Neuronal stem cell (in vitro differentiated cells): ENCODE measurements around the gene SLC6A16.
A peak's percentile ranks its signal among the peaks of the same experiment; 100 is the strongest.

Source experiments
- DNase-seq: peaks from one replicate; pipeline ENCODE4 v3.0.0-alpha.2; 2013; ENCODE audit warnings: low spot score
- H2AFZ ChIP-seq: one replicate; pipeline ENCODE4 v1.6.1; 2013; ENCODE audit warnings: mild to moderate bottlenecking, low read length, inconsistent platforms
- H2AK5ac ChIP-seq: 2 replicates; pipeline ENCODE4 v1.6.1; 2013; ENCODE audit warnings: low read depth, mild to moderate bottlenecking, inconsistent platforms, low read length, moderate library complexity, mixed read lengths
- H2BK120ac ChIP-seq: 2 replicates; pipeline ENCODE4 v1.6.1; 2013; ENCODE audit warnings: low read depth, mild to moderate bottlenecking, inconsistent platforms, low read length, moderate library complexity, mixed read lengths
- H2BK12ac ChIP-seq: one replicate; pipeline ENCODE4 v1.6.1; 2013; ENCODE audit warnings: low read length, inconsistent platforms
- H2BK15ac ChIP-seq: 2 replicates; pipeline ENCODE4 v1.6.1; 2013; ENCODE audit warnings: mild to moderate bottlenecking, low read length, inconsistent platforms, mixed read lengths
- H2BK5ac ChIP-seq: one replicate; pipeline ENCODE4 v1.6.1; 2013; ENCODE audit warnings: inconsistent platforms, mild to moderate bottlenecking, low read length, moderate library complexity
- H3K14ac ChIP-seq: one replicate; pipeline ENCODE4 v1.6.1; 2013; ENCODE audit warnings: low read length, inconsistent platforms
- H3K18ac ChIP-seq: 2 replicates; pipeline ENCODE4 v1.6.1; 2013; ENCODE audit warnings: low read length, inconsistent platforms
- H3K23ac ChIP-seq: 2 replicates; pipeline ENCODE4 v1.6.1; 2013; ENCODE audit warnings: low read depth, mild to moderate bottlenecking, mixed read lengths, low read length, inconsistent platforms; ENCODE audit not compliant: poor library complexity
- H3K27ac ChIP-seq: replicated peaks from 3 replicates; pipeline ENCODE4 v1.5.1; 2013; ENCODE audit warnings: low read length, inconsistent platforms
- H3K27me3 ChIP-seq, 3 experiments: 2 replicates each; pipeline ENCODE4 v1.6.1; 2013; ENCODE audit warnings: low read length in 3 of 3, mild to moderate bottlenecking in 2 of 3, inconsistent platforms in 1 of 3, low read depth in 1 of 3, mixed read lengths in 1 of 3, moderate library complexity in 1 of 3; ENCODE audit not compliant: control insufficient read depth in 3 of 3, insufficient read depth in 3 of 3
- H3K36me3 ChIP-seq, 2 donors: replicated peaks in 1 of 2; 2 replicates each; pipeline ENCODE4 v1.6.1; 2013; ENCODE audit warnings: low read length in 2 of 2; ENCODE audit not compliant: control insufficient read depth in 2 of 2, insufficient read depth in 2 of 2
- H3K4ac ChIP-seq: 2 replicates; pipeline ENCODE4 v1.6.1; 2013; ENCODE audit warnings: inconsistent platforms, mild to moderate bottlenecking, low read length, moderate library complexity
- H3K4me1 ChIP-seq, 2 donors: 1 replicate in 1 of 2; 2 replicates in 1 of 2; pipeline ENCODE4 v1.6.1; 2013; ENCODE audit warnings: low read length in 2 of 2, low read depth in 1 of 2; ENCODE audit not compliant: control insufficient read depth in 2 of 2, insufficient read depth in 1 of 2
- H3K4me2 ChIP-seq: one replicate; pipeline ENCODE4 v1.6.1; 2013; ENCODE audit warnings: mild to moderate bottlenecking, low read length, inconsistent platforms; ENCODE audit not compliant: insufficient read depth, poor library complexity, severe bottlenecking
- H3K4me3 ChIP-seq, 2 donors: 2 replicates each; pipeline ENCODE4 v1.5.1; 2013; ENCODE audit warnings: low read length in 2 of 2, mild to moderate bottlenecking in 2 of 2, inconsistent platforms in 1 of 2, moderate library complexity in 1 of 2
- H3K79me1 ChIP-seq: one replicate; pipeline ENCODE4 v1.6.1; 2013; ENCODE audit warnings: low read depth, mild to moderate bottlenecking, inconsistent platforms, low read length, moderate library complexity
- H3K9ac ChIP-seq: one replicate; pipeline ENCODE4 v1.6.1; 2013; ENCODE audit warnings: mild to moderate bottlenecking, low read depth, low read length, inconsistent platforms; ENCODE audit not compliant: poor library complexity
- H3K9me3 ChIP-seq, 2 donors: replicated peaks in 1 of 2; 2 replicates each; pipeline versions ENCODE3 to v1.6.1; 2013; ENCODE audit warnings: low read length in 2 of 2, mild to moderate bottlenecking in 2 of 2, inconsistent platforms in 1 of 2, low read depth in 1 of 2, mixed read lengths in 1 of 2, moderate library complexity in 1 of 2; ENCODE audit not compliant: control insufficient read depth in 2 of 2, insufficient read depth in 1 of 2
- H4K8ac ChIP-seq: one replicate; pipeline ENCODE4 v1.6.1; 2013; ENCODE audit warnings: low read depth, mild to moderate bottlenecking, inconsistent platforms, low read length, moderate library complexity
- H4K91ac ChIP-seq: one replicate; pipeline ENCODE4 v1.6.1; 2013; ENCODE audit warnings: low read length, low read depth, mild to moderate bottlenecking, inconsistent platforms; ENCODE audit not compliant: poor library complexity
- WGBS, 2 donors: extraction: QIAGEN DNeasy Blood & Tissue Kit; methylation state at CpG; one replicate each; pipeline ENCODE4 v1.1.7; 2013; ENCODE audit warnings: missing lambda C conversion rate in 2 of 2, mixed read lengths in 1 of 2; ENCODE audit not compliant: insufficient read length in 2 of 2, insufficient replicate concordance in 1 of 2; ENCODE audit errors: extremely low coverage in 2 of 2; 5-methylcytosine and 5-hydroxymethylcytosine counted together

Gene SLC6A16

DNA sequence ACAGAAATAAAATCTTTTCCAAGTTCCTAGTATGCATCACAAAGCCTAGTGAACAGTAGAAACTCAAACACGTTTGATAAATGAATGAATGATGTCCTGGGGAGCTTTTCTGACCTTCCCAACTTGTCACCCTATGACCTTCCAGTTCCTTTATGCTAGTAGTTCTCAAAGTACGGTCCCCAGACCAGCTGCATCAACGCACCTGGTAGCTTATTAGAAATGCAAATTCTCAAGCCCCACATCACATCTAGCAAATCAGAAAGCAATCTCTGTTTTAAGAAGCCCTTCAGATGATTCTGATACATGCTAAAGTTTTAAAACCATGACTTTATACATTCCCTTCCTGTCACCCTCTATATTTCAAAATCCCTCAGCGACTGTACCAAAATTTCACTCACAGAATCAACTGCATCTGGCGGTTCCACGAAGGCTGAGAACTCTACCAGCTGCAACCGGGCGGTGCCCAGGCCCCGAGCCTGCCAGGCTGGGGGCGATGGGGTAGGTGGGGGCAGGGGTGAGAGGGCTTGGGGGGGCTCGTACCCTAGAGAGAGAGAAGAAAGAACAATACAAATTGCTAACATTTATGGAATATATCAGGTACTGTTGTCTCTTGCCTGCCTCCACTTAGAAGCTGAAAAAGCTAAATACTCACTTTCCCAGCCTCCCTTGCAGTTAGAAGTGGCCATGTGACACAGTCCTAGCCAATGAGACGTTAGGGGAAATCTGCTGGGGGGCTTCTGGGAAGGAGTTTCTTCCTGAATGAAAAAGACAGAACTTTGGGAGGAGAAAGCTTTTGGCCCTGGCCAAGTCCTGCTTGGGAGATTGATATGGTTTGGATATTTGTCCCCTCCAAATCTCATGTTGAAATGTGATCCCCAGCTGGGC is 23.6 kb upstream of the SLC6A16 start:
- Histone ChIP-seq H4K8ac (no peak overlapping the region), H3K14ac (no peak overlapping the region), H3K36me3 (peaks cover 62 to 98% of the 10 kb centered on the region in 2 donors), H3K4me2 (no peak overlapping the region), H3K4ac (no peak overlapping the region), H3K27ac (no peak overlapping the region), H3K18ac (no peak overlapping the region), H2BK12ac (no peak overlapping the region), H2AFZ (no peak overlapping the region), H3K23ac (no peak overlapping the region), H2BK15ac (no peak overlapping the region), H2AK5ac (no peak overlapping the region), H4K91ac (no peak overlapping the region), H3K9me3 (peaks cover 2% of the 10 kb centered on the region in 2 donors), H3K79me1 (peaks cover 9% of the 10 kb centered on the region), H3K9ac (no peak overlapping the region), H3K27me3 (no peaks in the 10 kb centered on the region), H3K4me1 (peaks cover 5% of the 10 kb centered on the region in 2 donors), H3K4me3 (no peak overlapping the region), H2BK5ac (no peak overlapping the region), H2BK120ac (no peak overlapping the region)
- no CpG with 5 or more reads among the region's 12 CpGs for WGBS, 2 donors
- DNase-seq = no peak

DNA sequence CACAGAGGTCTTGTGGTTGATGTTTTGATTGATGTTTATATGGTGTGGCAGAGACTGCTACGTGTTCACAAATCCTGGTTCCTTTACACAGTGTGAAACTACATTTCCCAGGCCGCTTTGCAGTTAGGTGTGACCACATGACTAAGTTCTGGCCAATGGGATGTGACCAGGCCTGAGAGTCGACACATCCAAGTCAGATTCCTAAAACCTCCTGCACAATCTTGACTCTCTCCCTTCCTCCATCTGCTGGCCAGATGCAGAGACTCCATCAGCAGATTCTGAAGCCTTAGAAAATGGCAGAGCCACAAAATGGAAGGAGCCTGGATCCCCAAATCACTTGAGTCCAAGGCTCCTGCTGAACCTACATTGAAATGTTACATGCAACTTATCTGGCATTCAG is 22.8 kb upstream of the SLC6A16 start:
- Histone ChIP-seq H3K4me2 (no peak overlapping the region), H3K9ac (no peak overlapping the region), H3K9me3 (peaks cover 2% of the 10 kb centered on the region in 2 donors), H3K36me3 (peaks cover 61 to 98% of the 10 kb centered on the region in 2 donors), H3K79me1 (peaks cover 11% of the 10 kb centered on the region), H3K18ac (no peak overlapping the region), H2AFZ (no peak overlapping the region), H2BK12ac (no peak overlapping the region), H2BK120ac (no peak overlapping the region), H2BK15ac (no peak overlapping the region), H4K91ac (no peak overlapping the region), H4K8ac (no peak overlapping the region), H2BK5ac (no peak overlapping the region), H3K27me3 (no peaks in the 10 kb centered on the region), H3K4ac (no peak overlapping the region), H3K14ac (no peak overlapping the region), H3K27ac (no peak overlapping the region), H2AK5ac (no peak overlapping the region), H3K4me3 (no peak overlapping the region), H3K4me1 (peaks cover 5% of the 10 kb centered on the region in 2 donors), H3K23ac (no peak overlapping the region)
- no CpG with 5 or more reads among the region's 3 CpGs for WGBS, 2 donors
- DNase-seq = no peak

DNA sequence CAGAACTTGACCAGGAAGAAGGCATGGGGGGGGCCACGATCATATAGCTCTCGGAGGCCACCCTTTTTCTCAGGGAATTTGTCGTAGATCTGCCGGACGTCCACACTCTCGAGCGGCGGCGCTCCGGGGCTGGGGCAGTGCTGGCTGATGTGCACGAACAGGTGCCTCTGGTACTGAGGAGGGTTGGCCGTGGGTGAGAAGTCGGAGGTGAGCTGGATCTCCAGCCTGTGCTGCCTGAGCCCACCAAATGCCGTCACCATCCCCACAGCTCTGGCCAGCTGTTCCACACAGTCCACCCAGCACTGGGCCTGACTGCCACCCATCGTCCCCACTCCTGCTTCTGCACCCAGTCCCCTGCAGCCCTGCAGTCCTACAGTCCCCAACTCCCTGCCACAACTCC is 22.2 kb upstream of the SLC6A16 start:
- Histone ChIP-seq H3K9me3 (peaks cover 2% of the 10 kb centered on the region in 2 donors), H3K4me2 (no peak overlapping the region), H3K14ac (no peak overlapping the region), H2BK15ac (no peak overlapping the region), H3K79me1 (peaks cover 11% of the 10 kb centered on the region), H3K23ac (no peak overlapping the region), H2BK5ac (no peak overlapping the region), H3K18ac (no peak overlapping the region), H3K4me3 (no peak overlapping the region), H3K4ac (no peak overlapping the region), H3K27ac (no peak overlapping the region), H3K27me3 (no peaks in the 10 kb centered on the region), H2AK5ac (no peak overlapping the region), H4K91ac (no peak overlapping the region), H2BK120ac (no peak overlapping the region), H3K9ac (peak overlapping the region; percentile 50), H2AFZ (no peak overlapping the region), H3K4me1 (peaks cover 5% of the 10 kb centered on the region in 2 donors), H2BK12ac (no peak overlapping the region), H4K8ac (no peak overlapping the region), H3K36me3 (peaks cover 66 to 98% of the 10 kb centered on the region in 2 donors)
- no peak for DNase-seq
- no CpG with 5 or more reads among the region's 15 CpGs for WGBS, 2 donors

DNA sequence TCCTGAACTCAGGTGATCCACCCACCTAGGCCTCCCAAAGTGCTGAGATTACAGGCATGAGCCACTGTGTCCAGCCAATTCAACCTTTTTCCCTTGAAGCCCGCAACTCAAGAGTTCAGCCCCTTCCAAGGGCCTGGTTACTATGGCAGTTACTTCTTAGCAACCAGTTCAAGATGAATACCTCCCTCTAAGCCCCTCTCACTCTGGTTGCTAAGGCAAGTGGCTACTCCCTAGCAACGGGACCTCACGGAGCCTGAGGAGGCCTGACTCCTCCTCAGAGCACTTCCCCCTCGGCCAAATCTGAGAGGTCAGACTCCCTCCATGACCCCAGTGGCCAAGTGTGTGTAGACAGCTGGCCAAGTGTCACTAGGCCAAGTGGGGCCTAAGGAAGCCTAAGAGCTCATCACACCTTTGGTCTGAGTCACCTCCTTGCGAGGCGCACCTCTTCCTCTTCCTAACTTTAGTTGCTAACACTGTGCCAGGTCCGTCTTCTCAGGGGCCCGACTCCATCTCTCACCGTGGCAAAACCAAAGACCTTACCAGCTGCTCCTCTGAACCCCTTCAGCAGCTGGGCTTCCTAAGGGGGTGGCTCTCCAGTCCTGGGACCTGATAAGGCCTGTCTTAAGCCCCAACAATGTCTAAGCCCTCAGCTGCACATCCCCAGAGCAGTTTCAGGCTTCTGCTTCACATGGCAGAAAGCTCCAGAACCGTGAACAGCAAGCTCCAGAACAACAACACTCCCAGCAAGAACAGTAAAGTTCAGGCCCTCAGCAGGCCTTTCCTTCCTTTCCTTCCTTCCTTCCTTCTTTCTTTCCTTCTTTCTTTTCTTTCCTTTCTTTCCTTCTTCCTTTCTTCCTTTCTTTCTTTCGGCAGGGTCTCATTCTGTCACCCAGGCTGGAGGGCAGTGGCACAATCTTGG is 19.8 kb upstream of the SLC6A16 start:
- H3K18ac ChIP-seq = no peak overlapping the region
- no peak overlapping the region for H3K9ac ChIP-seq
- H2AK5ac ChIP-seq = no peak overlapping the region
- no peaks in the 10 kb centered on the region for H3K9me3 ChIP-seq
- H3K4me1 ChIP-seq = peaks cover 5 to 6% of the 10 kb centered on the region in 2 donors
- H2BK12ac ChIP-seq = no peak overlapping the region
- H2BK15ac ChIP-seq = no peak overlapping the region
- DNase-seq = no peak
- no peak overlapping the region for H3K23ac ChIP-seq
- no peak overlapping the region for H3K4me2 ChIP-seq
- H2AFZ ChIP-seq = no peak overlapping the region
- H3K4ac ChIP-seq = no peak overlapping the region
- no CpG with 5 or more reads among the region's 11 CpGs for WGBS, 2 donors
- no peaks in the 10 kb centered on the region for H3K27me3 ChIP-seq
- H3K14ac ChIP-seq = no peak overlapping the region
- no peak overlapping the region for H4K91ac ChIP-seq
- H2BK120ac ChIP-seq = no peak overlapping the region
- H2BK5ac ChIP-seq = no peak overlapping the region
- no peak overlapping the region for H3K27ac ChIP-seq
- peaks cover 11% of the 10 kb centered on the region for H3K79me1 ChIP-seq
- no peak overlapping the region for H3K4me3 ChIP-seq
- no peak overlapping the region for H4K8ac ChIP-seq
- H3K36me3 ChIP-seq = peaks cover 66 to 97% of the 10 kb centered on the region in 2 donors
